GM21619 (cell line): ENCODE results near the gene ARHGAP4.
A peak's percentile ranks its signal among the peaks of the same experiment; 100 is the strongest.

Experiments
- ATAC-seq: cut with Tn5 transposase; IDR thresholded peaks from one replicate; pipeline ENCODE4 v1.9.1; 2021; ENCODE audit not compliant: unreplicated experiment

Gene ARHGAP4

DNA sequence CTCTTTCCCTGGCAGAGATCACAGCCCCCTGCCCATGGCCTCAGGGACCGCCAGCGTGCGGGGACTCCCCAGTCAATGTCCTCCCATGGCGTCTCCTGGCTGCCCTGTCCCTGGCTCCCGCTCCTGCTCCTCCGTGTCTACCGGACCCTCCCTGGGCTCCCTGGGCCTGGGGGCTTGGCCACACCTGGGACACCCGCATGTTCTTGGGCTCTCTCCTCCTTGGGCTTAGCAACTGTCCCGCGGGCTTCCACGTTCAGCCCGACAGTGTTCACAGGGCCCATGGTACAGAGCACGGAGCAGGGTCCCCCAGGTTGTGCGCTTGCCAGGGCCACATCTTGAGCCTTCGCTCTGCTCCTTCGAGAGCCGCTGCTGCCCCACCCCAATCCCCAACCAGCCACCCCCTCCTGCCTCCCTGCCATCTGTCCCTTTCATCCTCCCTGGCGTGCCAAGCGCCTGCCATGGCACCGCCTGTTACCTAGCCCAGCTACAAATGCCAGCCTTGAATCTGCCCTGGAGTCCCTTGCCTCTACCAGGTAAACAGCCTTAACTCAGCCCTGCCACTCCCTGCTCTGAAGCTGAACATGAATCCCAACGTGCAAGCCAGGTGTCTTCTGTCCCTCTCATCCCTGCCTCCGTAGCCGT lies 17.7 kb downstream of the ARHGAP4 start:
- no peak for ATAC-seq

- no peak for ATAC-seq
Measured at GRCh38 chrX:153907456-153907855, 18.6 kb downstream of the ARHGAP4 start.

DNA sequence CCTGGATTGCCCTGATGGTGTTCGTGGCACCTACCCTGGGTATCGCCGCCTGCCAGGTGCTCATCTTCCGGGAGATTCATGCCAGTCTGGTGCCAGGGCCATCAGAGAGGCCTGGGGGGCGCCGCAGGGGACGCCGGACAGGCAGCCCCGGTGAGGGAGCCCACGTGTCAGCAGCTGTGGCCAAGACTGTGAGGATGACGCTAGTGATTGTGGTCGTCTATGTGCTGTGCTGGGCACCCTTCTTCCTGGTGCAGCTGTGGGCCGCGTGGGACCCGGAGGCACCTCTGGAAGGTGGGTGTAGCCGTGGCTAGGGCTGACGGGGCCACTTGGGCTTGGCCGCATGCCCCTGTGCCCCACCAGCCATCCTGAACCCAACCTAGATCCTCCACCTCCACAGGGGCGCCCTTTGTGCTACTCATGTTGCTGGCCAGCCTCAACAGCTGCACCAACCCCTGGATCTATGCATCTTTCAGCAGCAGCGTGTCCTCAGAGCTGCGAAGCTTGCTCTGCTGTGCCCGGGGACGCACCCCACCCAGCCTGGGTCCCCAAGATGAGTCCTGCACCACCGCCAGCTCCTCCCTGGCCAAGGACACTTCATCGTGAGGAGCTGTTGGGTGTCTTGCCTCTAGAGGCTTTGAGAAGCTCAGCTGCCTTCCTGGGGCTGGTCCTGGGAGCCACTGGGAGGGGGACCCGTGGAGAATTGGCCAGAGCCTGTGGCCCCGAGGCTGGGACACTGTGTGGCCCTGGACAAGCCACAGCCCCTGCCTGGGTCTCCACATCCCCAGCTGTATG lies 19.7 kb downstream of the ARHGAP4 start:
- ATAC-seq = no peak

- ATAC-seq = no peak
Measured at GRCh38 chrX:153905481-153906095, 20.5 kb downstream of the ARHGAP4 start.

DNA sequence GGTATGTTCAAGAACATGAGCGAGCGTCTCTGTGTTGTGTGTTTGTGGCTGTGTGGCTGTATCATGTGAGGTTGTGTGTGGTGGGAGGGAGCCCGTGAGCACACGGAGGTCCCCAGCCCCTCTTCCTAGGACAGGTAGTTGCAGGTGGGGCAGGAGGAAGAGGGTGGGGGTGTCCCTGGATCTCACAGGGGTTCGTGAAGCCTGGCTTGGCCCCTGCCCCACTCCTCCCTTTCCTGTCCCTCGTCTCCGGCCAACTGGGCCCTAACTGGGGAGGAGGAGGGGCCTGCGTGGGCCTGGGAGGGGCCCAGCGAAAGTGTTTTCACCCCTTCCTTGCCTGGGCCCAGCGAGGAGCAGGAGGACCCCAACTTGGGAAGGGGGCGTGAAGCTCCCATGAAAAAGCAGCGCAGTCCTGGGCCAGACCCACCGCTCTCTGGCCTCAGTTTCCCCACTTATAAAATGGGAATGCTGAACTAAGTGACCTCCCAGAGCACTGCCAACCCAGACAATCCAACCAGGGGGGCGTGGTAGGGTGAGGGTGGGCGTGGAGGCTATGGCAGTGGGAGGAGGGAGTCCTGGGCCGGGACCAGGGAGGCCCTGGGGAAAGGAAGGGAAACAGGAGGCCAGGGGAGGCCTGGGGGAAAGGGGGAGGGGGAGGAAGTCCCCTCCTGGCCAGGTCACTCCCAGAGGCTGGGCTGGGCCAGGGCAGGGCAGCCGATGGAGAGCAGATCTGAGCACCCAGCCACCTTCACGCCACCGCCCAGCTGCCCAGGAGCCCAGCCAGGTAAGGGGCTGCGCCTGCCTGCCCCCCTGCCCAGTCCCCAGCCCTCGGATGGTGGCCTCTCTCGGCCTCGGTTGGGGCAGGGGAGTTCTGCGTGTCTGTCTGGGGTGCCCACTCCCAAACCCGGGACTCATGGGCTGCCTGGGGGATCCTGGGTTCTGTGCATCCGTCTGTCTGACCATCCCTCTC lies 21.8 kb downstream of the ARHGAP4 start, which contains the start of gene AVPR2:
Gene AVPR2 (plus strand): TSS at position 683 of the 967 bp plus-strand sequence. CDS start 473 bp downstream, outside the sequence.
- ATAC-seq = no peak

DNA sequence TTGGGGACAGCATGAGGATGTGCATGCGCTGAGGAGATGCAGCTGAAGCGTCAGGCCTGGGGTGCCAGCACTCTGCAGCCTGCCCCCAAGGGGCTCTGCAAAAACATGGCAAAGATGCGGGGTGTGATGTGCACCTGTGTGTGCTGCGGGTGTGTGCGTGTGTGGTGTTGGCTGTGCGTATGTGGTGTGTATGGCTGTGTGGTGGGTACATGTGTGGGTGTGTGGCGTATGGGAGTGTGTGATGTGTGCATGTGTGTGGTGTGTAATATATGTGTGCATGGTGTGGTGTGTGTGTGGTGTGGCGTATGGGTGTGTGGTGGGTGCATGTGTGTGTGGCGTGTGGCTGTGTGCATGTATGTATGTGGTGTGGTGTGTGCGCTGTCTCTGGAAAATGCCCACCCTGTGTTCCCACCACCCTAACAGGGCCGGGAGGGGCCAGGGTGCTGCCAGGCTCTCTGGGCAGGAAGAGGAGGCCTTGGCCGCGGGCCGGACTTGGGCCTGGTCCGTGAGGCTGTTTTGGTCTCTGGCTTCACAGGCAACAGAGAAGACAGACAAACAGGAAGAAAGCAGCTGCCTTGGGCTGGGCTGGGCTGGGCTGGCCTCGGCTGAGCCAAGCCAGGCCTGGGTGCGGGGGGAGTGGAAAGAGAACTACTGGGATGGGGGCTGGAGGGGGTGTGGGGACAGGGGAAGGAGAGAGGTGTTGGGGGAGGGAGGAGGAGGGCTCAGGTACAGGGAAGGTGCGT lies 22.7 kb downstream of the ARHGAP4 start:
- ATAC-seq = no peak

GRCh38 chrX:153902385-153902784 lies 23.7 kb downstream of the ARHGAP4 start:
- ATAC-seq = no peak

DNA sequence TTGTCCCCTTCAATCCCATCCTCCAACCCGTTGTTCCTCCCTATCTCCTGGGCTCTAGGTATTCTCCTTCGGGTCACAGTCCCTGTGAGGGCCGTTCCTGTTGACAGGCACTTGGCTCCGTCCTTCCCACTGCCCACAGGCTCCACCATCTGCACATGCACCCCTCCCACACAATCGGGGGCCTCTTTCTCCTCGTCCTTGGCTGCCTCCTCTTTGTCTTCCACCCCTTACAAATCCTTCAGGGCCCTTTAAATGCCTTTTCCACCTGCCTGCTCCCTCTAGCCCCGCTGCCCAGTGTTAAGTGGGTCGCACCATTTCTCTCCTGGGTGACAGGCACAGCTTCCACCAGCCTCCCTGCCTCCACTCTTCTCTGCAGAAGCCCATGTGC lies 24.3 kb downstream of the ARHGAP4 start:
- ATAC-seq = no peak

DNA sequence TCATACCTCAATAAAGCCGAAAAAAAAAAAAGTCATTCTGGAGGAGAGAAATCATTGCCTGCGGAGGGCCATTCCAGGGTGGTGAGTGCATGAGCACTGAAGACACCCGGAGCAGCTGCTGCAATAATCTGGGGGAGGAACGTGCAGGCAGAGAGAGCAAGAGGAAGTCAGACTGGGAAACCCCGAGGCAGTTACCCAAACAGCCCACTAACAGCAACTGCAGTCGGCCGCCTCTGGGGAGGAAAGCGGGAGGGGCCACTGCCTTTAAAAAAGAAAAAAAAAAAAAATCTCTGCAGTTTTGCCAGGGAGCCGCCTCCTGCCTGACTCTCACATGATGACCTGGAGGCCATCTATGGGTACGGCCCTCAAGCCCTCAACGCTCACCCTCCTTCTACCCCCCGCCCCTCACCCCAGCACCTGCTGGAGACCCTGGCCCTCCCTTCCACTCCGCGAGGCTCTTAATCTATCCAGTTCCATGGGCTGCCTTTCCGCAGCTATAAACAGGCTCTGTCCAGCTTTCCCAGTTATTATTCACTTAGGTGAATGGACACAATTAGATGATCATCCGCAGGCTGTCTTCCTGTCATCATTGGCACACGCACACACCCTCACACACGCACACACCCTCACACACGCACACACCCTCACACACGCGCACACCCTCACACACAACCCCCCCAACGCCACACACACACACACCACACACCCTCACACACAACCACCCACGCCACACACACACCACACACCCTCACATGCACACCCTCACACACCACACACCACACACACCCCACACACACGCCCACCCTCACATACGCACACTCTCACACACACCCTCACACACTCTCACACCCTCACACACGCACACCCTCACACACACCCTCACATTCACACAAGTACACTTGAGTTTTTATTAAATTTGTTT lies 25.0 kb downstream of the ARHGAP4 start:
- peak; percentile 82 for ATAC-seq

DNA sequence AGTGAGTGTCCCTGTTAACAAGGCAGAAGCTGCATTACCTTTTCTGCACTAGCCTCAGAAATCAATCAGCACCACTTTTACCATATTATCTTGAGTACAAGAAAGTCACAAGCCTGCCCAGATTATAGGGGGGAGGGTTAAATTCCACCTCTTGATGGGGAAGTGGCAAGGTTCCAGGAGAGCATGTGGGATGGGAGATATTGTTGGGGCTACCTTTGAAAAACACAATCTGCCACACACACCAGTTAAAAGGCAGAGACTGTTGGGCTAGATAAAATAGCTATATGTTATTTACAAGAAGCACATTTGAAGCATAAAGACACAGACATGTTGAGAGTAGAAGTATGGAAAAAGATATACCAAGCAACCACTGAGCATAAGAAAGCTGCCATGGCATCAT lies 28.2 kb downstream of the ARHGAP4 start:
- ATAC-seq = no peak

DNA sequence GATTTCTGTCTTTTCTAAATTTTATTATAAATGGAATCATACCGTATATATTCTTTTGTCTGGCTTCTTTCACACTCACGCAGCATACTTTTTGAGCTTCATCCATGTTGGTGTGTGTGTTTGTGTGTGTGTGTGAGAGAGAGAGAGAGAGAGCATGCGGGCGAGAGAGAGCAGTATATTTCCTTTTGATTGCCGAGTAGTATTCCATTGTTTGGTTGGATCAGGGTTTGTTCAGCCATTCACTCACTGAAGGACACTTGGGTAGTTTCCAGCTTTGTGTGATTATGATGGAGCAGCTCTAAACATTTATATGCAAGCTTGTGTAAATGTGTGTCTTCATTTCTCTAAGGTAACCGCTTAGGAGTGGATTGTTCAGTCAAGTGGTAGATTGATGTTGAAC lies 36.9 kb downstream of the ARHGAP4 start:
- no peak for ATAC-seq

- no peak for ATAC-seq
Measured at GRCh38 chrX:153888344-153888743, 37.7 kb downstream of the ARHGAP4 start.

DNA sequence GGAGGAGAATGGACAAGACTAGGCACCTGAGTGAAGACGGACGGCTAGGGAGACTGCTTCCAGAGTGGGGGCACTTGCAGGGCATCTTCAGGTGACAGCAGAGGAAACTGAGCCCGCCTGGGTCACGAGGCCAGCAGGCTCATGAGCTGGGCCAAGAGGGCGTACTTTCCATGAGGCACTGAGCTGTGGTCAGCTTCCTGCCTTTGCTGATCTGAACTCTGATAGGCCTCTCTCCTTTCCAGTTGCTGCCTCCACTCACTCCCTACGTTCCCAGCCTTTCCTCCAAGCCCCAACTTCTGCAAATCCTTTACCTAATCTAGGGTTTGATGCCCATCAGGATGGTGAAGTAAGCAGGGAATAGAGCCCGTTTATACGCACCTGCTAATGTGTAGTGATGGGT lies 38.7 kb downstream of the ARHGAP4 start:
- no peak for ATAC-seq

DNA sequence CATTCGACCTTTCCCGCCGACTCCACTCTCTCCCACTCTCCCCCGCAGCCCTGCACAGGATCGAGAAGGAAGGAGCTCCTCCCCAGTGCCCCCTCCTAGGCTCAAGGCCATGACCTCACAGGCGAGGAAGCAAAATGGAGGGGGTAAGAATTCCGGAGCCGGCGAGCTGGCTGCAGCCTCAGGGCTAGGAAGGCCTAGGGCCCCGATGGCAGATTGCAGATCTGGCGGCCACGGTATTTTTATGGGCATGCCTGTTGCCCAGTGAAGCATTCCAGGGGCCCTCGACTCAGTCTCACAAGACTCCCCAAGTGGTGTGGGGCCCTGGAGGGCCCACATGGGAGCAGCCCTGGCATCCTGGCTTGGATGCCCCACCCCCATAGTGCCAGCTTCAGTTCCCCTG lies 39.1 kb downstream of the ARHGAP4 start:
- no peak for ATAC-seq

DNA sequence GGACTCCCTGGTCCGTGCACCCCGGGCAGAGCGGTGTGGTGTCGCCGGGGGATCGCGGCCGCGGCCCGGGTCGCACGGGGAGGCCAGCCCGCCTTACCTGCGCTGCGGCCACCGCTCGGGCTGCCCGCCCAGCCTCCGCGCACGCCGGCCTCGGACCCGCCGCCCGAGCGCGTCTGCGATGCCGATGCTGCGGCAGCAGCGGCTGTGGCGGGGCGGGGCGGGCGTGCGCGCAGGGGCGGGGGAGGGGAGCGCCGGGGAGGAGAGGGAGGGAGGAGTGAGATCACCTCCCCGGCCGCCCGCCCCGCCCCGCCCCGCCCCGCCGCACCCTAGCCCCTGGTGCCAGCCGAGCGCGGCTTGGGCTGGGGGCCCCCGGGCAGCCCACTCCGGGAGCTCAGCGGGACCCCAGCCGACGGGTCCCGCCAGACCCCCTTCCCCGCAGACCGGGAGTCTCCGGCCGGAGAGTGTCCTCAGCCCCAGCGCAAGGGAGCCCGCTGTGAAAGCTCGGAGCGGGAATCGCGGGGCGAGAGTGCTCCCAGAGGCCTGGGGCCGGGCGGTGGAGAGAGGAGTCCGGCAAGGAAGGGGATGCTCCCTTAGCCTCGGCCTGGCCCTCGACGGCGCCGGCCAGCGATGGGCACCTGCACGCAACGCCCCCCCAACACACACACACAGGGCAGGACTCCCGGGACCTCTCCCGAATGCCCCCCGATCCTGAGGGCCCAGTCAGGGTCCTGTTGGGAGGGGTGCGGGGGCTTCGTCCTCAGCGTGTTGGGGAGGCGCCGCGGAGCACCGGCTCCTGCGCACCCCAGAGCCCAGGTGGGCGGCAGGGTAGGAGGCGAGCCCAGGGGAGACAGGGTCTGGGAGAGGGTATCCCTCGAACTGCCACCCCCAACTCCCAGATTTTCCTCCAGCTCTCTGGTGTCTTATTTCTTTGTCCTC lies 39.8 kb downstream of the ARHGAP4 start, which contains the start of gene L1CAM:
Gene L1CAM (minus strand): TSS at position 206 of the 936 bp plus-strand sequence. CDS start 10,337 bp downstream, outside the sequence.
- no peak for ATAC-seq

DNA sequence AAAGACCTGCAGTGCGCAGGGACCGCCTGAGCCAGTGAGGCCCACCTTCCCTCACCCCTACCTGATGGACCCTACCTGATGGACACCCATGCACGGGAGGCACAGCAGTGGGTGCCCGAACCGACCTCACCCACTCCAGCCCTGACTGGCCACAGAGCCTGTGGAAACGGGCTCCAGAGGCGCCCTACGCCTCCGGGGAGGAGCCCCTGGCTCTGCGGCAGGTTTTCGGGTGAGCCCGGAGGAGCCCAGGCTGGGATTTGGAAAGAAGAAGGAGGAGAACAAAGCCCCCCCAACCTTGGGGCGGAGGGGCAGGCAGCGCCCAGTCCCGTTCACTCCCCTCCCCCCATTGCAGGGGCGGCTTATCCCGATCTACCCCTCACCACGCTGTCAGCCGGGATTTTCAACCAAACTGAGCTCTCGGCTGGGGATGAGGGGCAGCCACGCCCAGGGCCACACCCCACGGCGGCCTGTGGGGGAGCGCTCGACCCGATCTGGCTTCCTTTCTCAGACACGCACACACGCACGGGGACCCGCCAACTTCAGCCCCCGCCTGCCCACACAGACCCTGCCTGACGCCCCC lies 40.8 kb downstream of the ARHGAP4 start:
- ATAC-seq = no peak

GRCh38 chrX:153884590-153884989 lies 41.5 kb downstream of the ARHGAP4 start:
- ATAC-seq = no peak

DNA sequence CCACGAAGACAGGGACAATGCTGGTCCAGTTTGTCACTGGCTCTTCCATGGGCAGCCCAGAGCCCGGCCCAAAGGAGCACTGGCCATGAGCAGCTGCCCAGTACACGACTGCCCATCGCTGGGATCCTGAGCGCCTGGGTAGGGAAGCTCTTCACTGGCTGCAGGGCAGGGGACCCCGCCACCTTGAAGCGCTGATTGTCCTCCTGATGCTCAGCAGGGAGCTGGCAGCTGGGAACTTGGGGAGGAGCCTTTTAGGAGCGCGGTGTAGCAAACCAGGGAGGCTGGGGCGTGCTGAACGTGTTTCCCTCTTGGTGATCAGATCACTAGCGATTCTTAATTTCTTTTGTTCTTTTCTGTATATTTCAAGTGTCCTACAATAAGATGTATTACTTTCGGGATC lies 41.9 kb downstream of the ARHGAP4 start:
- ATAC-seq = no peak
